Duodenal mucosa (tissue), 2 donors: Measurements from ENCODE around the gene TST.

Experiments used
- H3K27ac ChIP-seq: one replicate; pipeline ENCODE4 v1.7.0; 2013; ENCODE audit warnings: low read depth, low read length
- H3K27me3 ChIP-seq, 2 donors: one replicate each; pipeline ENCODE4 v1.7.0; 2013; ENCODE audit warnings: low read length in 2 of 2, control low read depth in 1 of 2; ENCODE audit not compliant: insufficient read depth in 2 of 2, control insufficient read depth in 1 of 2
- H3K36me3 ChIP-seq, 2 donors: one replicate each; pipeline ENCODE4 v1.7.0; 2013; ENCODE audit warnings: low read length in 2 of 2, control low read depth in 1 of 2; ENCODE audit not compliant: insufficient read depth in 2 of 2, control insufficient read depth in 1 of 2
- H3K4me1 ChIP-seq, 2 donors: one replicate each; pipeline ENCODE4 v1.7.0; 2013; ENCODE audit warnings: low read length in 2 of 2, control low read depth in 1 of 2; ENCODE audit not compliant: insufficient read depth in 2 of 2, control insufficient read depth in 1 of 2
- H3K4me3 ChIP-seq, 2 donors: one replicate each; pipeline ENCODE4 v1.7.0; 2013; ENCODE audit warnings: low read length in 2 of 2, low read depth in 1 of 2
- H3K9ac ChIP-seq, 2 donors: one replicate each; pipeline ENCODE4 v1.7.0; 2013; ENCODE audit warnings: low read length in 2 of 2, low read depth in 1 of 2
- H3K9me3 ChIP-seq, 2 donors: one replicate each; pipeline ENCODE4 v1.7.0; 2013; ENCODE audit warnings: low read length in 2 of 2, control low read depth in 1 of 2; ENCODE audit not compliant: control insufficient read depth in 1 of 2

The TST gene

DNA sequence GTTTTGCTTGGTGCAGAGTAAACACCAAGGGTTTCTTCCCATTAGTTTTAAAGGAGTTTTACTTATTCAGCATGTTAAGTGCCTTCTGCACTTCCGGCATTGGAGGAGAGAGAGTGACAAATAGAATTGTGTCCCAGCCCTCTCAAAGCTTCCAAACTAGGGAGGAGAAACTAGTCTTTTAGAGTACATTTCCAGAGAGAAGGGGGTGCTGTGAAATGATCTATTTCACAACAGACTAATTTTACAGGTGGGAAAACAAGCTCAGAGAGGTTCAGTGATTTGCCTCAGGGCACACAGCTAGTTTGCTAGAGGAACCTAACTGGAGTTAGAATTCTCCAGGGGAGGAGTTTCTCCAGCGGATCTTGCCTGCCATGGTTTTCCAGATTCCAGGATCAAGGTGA, 12.9 kb upstream of the TST start:
- Histone ChIP-seq H3K27me3 (no peaks in the 10 kb centered on the region), H3K4me3 (peak overlapping the region in 1 of 2 donors; percentile 24), H3K36me3 (peaks cover 20 to 36% of the 10 kb centered on the region in 2 donors), H3K9me3 (no peaks in the 10 kb centered on the region), H3K27ac (peak overlapping the region; percentile 35), H3K9ac (peak overlapping the region; percentile 12 to 36), H3K4me1 (peaks cover 39 to 66% of the 10 kb centered on the region in 2 donors)

DNA sequence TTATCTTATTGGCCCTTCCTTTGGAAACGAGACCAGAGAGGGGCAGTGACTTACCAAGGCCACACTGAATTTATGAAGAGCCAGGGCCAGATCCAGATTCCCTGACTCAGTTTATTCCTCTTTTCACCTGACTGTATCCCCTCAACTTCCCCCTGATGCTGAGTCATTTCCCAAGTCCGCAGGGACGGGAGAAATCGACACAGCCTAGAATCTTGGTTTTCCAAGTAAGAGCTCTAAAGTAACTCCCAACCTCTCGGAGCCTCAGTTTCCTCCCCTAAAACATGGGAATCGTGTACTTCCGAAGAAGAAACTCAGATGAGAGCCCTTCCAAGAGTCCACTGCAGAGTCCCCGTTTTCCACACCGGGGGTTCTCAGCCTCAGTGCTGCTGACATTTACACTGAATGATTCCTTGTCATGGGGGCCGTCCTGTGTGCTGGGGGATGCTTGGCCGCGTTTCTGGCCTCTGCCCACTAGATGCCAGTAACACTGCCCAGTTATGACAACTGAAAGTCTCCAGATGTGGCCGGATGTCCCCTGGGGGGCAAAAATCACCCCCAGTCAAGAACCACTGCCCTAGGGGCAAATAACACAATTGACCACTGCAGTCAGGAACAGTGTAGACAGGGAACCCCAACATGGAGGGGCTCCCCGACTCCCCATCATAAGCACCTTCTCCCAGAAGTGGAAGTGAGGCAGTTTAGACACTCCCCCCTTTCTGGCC, 11.5 kb upstream of the TST start:
- Histone ChIP-seq H3K9ac (peak overlapping the region in 1 of 2 donors; percentile 6), H3K4me3 (no peak overlapping the region), H3K27ac (no peak overlapping the region), H3K27me3 (no peaks in the 10 kb centered on the region), H3K9me3 (no peaks in the 10 kb centered on the region), H3K4me1 (peaks cover 45 to 74% of the 10 kb centered on the region in 2 donors), H3K36me3 (peaks cover 28 to 49% of the 10 kb centered on the region in 2 donors)

DNA sequence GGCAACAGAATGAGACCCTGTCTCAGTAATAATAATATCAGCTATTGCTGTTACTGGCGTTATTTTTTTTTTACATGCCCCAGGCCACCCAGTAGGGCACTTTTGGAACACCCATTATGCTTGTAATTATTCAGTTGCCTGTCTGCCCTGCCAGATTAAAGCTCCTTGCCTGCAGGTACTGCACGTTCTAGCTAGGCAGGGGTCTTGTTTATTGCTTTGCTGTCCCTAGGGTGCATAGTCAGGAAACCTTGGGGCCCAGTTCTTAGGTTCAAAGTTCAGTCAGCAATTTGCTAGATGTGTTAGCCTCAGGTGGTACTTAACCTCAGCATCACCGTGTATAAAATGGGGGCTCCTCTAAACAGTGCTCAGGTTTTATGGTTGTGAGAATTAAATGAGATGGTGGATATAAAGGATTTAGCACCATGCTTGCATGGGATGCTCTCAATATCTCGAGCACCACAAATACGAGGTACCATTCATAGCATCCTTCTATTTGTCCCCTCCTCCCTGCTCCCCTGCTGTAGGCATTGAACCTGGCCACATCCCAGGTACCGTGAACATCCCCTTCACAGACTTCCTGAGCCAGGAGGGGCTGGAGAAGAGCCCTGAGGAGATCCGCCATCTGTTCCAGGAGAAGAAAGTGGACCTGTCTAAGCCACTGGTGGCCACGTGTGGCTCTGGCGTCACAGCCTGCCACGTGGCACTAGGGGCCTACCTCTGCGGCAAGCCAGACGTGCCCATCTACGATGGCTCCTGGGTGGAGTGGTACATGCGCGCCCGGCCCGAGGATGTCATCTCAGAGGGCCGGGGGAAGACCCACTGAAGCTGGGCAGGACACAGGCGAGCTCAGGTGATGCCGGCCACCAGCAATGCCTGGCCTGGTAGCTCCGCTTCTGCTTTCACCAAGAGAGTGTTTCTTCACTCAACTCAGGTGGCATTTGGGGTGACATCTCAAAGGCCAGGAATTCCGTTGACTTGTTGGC, 9.7 kb upstream of the TST start:
- no peaks in the 10 kb centered on the region for H3K9me3 ChIP-seq
- H3K36me3 ChIP-seq: peaks cover 28 to 58% of the 10 kb centered on the region in 2 donors
- peaks cover 36 to 64% of the 10 kb centered on the region in 2 donors for H3K4me1 ChIP-seq

DNA sequence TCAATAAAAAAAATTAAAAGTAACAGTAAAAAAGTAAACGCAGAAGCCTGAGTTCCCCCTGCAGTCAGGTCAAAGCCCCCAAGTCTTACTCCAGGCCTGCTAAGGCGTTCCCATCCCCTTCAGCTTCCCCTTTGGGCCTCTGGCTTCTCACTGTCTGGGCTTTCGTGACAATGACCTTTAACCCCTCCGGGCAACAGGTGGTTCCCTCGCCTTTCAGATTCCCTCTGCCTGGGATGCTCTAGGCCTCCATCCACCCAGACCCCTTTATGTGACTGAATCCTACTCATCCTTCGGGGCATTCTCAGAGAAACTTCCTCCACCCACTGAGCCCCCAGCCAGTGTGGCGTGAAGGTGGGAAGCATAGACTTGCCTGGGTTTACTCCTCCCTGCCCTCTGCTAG, 8.3 kb upstream of the TST start:
- no peak overlapping the region for H3K9ac ChIP-seq
- no peaks in the 10 kb centered on the region for H3K9me3 ChIP-seq
- H3K27ac ChIP-seq: no peak overlapping the region
- H3K36me3 ChIP-seq: peaks cover 28 to 58% of the 10 kb centered on the region in 2 donors
- H3K27me3 ChIP-seq: no peaks in the 10 kb centered on the region
- H3K4me1 ChIP-seq: peaks cover 38 to 58% of the 10 kb centered on the region in 2 donors
- H3K4me3 ChIP-seq: no peak overlapping the region

More for the DNA sequence above, 9.7 kb upstream of the TST start:
- no peaks in the 10 kb centered on the region for H3K27me3 ChIP-seq
- no peak overlapping the region for H3K9ac ChIP-seq
- no peak overlapping the region for H3K27ac ChIP-seq
- no peak overlapping the region for H3K4me3 ChIP-seq

DNA sequence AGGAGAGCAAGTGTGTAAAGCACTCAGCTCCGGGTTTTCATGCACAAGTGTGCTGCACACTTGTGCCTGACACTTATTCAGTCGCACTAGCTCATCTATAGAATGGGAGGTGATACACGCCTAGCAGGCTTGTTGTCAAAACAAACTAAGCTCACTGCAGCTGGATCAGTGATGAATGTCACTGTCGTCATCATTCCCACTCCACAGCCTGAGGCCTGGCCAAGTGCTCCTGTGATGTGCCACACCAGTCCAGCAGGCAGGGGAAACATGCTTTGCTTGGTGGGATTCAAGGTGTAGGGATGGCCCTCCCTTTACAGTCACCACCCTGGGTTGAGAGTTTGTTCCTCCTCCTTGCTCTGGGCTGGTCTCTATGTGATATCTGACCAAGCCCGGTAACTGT, 7.1 kb upstream of the TST start:
- peak overlapping the region; percentile 5 for H3K27ac ChIP-seq
- peak overlapping the region; percentile 44 to 72 for H3K4me3 ChIP-seq
- H3K36me3 ChIP-seq: peaks cover 28 to 58% of the 10 kb centered on the region in 2 donors
- H3K9ac ChIP-seq: peak overlapping the region; percentile 64 to 80
- no peaks in the 10 kb centered on the region for H3K9me3 ChIP-seq
- H3K4me1 ChIP-seq: peaks cover 41 to 59% of the 10 kb centered on the region in 2 donors
- no peaks in the 10 kb centered on the region for H3K27me3 ChIP-seq

DNA sequence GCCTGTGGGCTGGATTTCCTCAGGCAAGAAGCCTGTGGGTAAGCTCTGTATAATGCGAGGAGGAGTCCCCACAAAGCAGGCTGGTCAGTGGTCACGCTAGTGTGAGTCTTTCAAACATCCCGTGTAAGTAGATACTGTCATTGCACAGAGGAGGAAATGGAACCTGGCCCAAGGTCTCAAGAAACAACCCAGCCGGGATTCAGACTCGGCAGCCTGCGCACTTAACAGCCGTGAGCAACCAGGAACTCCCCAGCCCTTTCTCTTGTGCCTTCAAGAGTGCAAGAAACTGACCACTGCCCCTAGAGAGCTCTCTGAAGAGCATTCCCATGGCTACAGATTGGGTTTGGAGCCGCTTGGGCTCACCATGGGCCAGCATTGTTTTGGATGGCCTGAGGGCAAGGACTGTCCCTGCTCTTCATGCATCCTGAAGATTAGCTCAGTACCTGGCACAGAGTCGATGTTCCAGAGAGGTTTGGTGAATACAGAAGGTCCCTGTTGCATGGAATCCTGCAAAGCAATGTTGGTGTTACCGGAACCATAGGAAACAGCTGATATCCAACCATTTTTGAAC, 6.3 kb upstream of the TST start:
- Histone ChIP-seq H3K4me3 (peak overlapping the region; percentile 44 to 72), H3K27ac (peak overlapping the region; percentile 58), H3K36me3 (peaks cover 28 to 53% of the 10 kb centered on the region in 2 donors)

DNA sequence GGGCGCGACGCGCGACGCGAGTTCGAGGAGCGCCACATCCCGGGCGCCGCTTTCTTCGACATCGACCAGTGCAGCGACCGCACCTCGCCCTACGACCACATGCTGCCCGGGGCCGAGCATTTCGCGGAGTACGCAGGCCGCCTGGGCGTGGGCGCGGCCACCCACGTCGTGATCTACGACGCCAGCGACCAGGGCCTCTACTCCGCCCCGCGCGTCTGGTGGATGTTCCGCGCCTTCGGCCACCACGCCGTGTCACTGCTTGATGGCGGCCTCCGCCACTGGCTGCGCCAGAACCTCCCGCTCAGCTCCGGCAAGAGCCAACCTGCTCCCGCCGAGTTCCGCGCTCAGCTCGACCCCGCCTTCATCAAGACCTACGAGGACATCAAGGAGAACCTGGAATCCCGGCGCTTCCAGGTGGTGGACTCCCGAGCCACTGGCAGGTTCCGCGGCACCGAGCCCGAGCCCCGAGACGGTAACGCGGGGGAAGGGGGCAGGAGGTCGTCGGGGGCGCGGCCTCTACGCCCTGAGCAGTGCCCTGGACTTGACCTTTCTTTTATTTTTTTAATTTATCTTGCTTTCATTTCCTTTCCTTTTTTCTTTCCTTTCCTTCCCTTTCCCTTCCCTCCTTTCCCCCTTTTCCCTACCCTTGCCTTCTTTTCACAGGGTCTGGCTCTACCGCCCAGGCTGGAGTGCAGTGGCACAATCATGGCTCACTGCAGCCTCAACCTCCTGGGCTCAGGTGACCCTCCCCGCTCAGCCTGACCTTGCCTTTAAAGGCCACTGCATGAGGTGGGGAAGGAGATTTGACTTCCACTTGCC, 5.3 kb upstream of the TST start:
- Histone ChIP-seq H3K4me3 (peak overlapping the region; percentile 44 to 72), H3K27me3 (no peaks in the 10 kb centered on the region), H3K27ac (peak overlapping the region; percentile 87), H3K4me1 (peaks cover 45 to 48% of the 10 kb centered on the region in 2 donors), H3K9me3 (no peaks in the 10 kb centered on the region), H3K9ac (peak overlapping the region; percentile 64 to 80), H3K36me3 (peaks cover 24 to 43% of the 10 kb centered on the region in 2 donors)

More for the DNA sequence above, 6.3 kb upstream of the TST start:
- no peaks in the 10 kb centered on the region for H3K9me3 ChIP-seq
- H3K4me1 ChIP-seq: peaks cover 42 to 51% of the 10 kb centered on the region in 2 donors
- no peaks in the 10 kb centered on the region for H3K27me3 ChIP-seq
- H3K9ac ChIP-seq: peak overlapping the region; percentile 64 to 80

DNA sequence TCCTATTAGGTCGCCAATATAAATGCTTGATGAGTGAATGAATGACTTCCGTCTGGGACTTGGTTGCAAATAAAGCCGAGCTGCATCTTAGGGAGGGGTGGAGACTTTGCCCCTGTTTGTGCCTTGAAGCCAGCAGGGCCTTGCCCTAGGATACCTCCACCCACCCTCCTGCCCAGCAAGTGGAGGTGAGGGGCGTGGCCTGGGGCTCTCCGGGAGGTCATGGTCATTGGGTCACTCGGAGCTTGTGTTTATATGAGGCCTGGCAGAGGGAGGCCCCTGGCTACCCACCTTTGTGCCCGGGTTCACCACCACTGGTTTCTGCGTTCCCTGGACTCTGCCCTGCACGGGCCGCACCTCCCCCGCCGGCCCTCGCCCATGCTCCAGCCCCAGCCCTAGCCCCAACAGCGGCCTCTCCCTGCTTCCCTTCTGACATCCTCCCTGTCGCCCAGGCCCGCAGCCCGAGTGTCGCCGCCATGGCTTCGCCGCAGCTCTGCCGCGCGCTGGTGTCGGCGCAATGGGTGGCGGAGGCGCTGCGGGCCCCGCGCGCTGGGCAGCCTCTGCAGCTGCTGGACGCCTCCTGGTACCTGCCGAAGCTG, 4.6 kb upstream of the TST start:
- Histone ChIP-seq H3K4me1 (peaks cover 45 to 48% of the 10 kb centered on the region in 2 donors), H3K4me3 (peak overlapping the region; percentile 44 to 72), H3K9me3 (no peaks in the 10 kb centered on the region), H3K9ac (peak overlapping the region; percentile 64 to 80), H3K27ac (peak overlapping the region; percentile 87), H3K27me3 (no peaks in the 10 kb centered on the region), H3K36me3 (peaks cover 19 to 36% of the 10 kb centered on the region in 2 donors)
